ENCODE measurements around the gene IL18. TPM values are rescaled to one million over a fixed set of nuclear protein-coding genes. Genes with fewer than 3 reads are reported as not detected.
A peak's percentile ranks its signal among the peaks of the same experiment; 100 is the strongest.

Gene IL18
- total and polyA plus RNA-seq, 9 of the 15 experiments (the other 6 are each of a cell fraction or from before 2014, with no cell fraction given): 4.1 to 10.0 (median 6.1) TPM

DNA sequence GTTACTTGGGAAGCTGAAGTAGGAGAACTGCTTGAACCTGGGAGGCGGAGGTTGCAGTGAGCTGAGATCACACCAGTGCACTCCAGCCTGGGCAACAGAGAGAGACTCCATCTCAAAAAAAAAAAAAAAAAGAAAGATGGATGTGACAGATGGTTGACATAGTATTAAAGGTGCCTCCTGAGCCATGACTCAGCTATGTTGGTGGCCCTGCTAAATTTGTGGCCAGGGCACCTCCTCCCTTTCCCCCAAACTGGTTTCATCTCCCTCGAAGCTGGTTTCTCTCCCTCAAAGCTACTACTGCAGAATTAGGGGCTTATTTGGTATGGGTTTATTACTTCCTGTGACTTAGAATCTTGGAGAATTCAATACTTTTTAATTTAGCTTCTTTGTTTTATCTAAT, 45.7 kb downstream of the IL18 start:
- POLR2A ChIA-PET: no interaction called here

DNA sequence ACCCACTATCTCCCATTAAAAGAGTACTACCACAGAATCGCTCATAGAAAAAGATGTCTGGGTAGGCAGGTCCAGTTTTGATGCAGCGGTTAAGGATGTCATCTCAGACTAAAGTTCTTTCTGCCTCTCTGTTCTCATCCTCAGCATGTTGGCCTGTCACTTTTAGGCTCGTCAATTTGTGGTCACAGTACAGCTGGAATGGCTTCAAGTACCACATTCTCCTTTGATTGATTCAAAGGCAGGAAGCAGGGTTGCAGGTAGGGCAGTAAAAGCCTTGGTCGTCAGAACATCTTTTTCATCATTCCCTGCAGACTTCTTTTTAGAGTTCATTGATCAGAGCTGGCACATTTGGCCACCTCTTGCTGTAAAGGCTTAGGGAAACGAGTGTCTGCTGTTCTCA, 48.5 kb downstream of the IL18 start:
- CTCF ChIA-PET (ENCODE audit: low intra/inter-chr PET ratio): interaction anchor here (0.6 kb wide), 1 partner anchor 402 kb away, joined by 3 read pairs; no protein-coding TSS in a partner anchor
- ATAC-seq: no peak
- Histone ChIP-seq H3K4me3 (no peak overlapping the region), H3K27ac (ENCODE audit: extremely low read depth, low read depth, low read length) (no peak overlapping the region), H3K9me1 (ENCODE audit: control insufficient read depth, insufficient read depth, low read length) (no peaks in the 10 kb centered on the region), H3K4me1 (replicated peaks in 1 of 2; ENCODE audit: control insufficient read depth in 2 of 2, insufficient read depth in 2 of 2, low read length in 2 of 2) (0 out of 5 replicates have a peak, but pooled peaks cover 0 to 6% of the 10 kb centered on the region in 2 experiments), H3K27me3 (ENCODE audit: control insufficient read depth in 2 of 2, insufficient read depth in 2 of 2, low read length in 2 of 2) (no peaks in the 10 kb centered on the region), H3K79me2 (ENCODE audit: control insufficient read depth, insufficient read depth, low read length) (no peaks in the 10 kb centered on the region), H3K9ac (ENCODE audit: insufficient read depth in 1 of 2, low read depth in 2 of 2, low read length in 2 of 2) (no peak overlapping the region), H4K20me1 (replicated peaks; ENCODE audit: control insufficient read depth, insufficient read depth, low read length) (no peaks in the 10 kb centered on the region), H2AFZ (ENCODE audit: low read depth, low read length) (no peak overlapping the region), H3K9me3 (replicated peaks; ENCODE audit: control insufficient read depth, insufficient read depth, low read depth, low read length) (no peaks in the 10 kb centered on the region), H3K4me2 (ENCODE audit: insufficient read depth, low read length) (no peak overlapping the region), H3K36me3 (ENCODE audit: control insufficient read depth, insufficient read depth, low read length) (no peaks in the 10 kb centered on the region)
- no peak for FAIRE-seq
- intact Hi-C loops (cut with micrococcal nuclease) (loop anchor here (5.0 kb wide), 1 partner anchor 42 kb away; no protein-coding TSS in a partner anchor), in situ Hi-C loops (cut with MboI) (loop anchor here (10.0 kb wide), 1 partner anchor 169 kb away; no protein-coding TSS in a partner anchor)
- no TSS peak for BruUV-seq (replicated peaks)
- POLR2A ChIA-PET: interaction anchor here (0.5 to 1.2 kb wide), 3 partner anchors 10 to 163 kb away, joined by 3 to 4 read pairs (median 4); no protein-coding TSS in a partner anchor
- 48% methylated on average over 5 of the region's 5 CpGs for WGBS (ENCODE audit: insufficient coverage, low coverage, missing lambda C conversion rate)
- no peak for DNase-seq (ENCODE audit: extremely low read depth in 1 of 4, low spot score in 3 of 4)
- TF ChIP-seq, protein P1, sequence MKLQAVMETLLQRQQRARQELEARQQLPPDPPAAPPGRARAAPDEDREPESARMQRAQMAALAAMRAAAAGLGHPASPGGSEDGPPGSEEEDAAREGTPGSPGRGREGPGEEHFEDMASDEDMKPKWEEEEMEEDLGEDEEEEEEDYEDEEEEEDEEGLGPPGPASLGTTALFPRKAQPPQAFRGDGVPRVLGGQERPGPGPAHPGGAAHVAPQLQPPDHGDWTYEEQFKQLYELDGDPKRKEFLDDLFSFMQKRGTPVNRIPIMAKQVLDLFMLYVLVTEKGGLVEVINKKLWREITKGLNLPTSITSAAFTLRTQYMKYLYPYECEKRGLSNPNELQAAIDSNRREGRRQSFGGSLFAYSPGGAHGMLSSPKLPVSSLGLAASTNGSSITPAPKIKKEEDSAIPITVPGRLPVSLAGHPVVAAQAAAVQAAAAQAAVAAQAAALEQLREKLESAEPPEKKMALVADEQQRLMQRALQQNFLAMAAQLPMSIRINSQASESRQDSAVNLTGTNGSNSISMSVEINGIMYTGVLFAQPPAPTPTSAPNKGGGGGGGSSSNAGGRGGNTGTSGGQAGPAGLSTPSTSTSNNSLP (IDR thresholded peaks at IDR 0.05; ENCODE audit: borderline replicate concordance, low read depth, low read length): no peak
- TF ChIP-seq, protein P2, sequence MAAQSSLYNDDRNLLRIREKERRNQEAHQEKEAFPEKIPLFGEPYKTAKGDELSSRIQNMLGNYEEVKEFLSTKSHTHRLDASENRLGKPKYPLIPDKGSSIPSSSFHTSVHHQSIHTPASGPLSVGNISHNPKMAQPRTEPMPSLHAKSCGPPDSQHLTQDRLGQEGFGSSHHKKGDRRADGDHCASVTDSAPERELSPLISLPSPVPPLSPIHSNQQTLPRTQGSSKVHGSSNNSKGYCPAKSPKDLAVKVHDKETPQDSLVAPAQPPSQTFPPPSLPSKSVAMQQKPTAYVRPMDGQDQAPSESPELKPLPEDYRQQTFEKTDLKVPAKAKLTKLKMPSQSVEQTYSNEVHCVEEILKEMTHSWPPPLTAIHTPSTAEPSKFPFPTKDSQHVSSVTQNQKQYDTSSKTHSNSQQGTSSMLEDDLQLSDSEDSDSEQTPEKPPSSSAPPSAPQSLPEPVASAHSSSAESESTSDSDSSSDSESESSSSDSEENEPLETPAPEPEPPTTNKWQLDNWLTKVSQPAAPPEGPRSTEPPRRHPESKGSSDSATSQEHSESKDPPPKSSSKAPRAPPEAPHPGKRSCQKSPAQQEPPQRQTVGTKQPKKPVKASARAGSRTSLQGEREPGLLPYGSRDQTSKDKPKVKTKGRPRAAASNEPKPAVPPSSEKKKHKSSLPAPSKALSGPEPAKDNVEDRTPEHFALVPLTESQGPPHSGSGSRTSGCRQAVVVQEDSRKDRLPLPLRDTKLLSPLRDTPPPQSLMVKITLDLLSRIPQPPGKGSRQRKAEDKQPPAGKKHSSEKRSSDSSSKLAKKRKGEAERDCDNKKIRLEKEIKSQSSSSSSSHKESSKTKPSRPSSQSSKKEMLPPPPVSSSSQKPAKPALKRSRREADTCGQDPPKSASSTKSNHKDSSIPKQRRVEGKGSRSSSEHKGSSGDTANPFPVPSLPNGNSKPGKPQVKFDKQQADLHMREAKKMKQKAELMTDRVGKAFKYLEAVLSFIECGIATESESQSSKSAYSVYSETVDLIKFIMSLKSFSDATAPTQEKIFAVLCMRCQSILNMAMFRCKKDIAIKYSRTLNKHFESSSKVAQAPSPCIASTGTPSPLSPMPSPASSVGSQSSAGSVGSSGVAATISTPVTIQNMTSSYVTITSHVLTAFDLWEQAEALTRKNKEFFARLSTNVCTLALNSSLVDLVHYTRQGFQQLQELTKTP (IDR thresholded peaks at IDR 0.05; ENCODE audit: low read depth in 1 of 2, partially characterized antibody in 2 of 2): no peak
- TF ChIP-seq ZNF445 (CRISPR knock-in tag; IDR thresholded peaks at IDR 0.05; ENCODE audit: low read depth): no peak
- TF ChIP-seq, protein P3, sequence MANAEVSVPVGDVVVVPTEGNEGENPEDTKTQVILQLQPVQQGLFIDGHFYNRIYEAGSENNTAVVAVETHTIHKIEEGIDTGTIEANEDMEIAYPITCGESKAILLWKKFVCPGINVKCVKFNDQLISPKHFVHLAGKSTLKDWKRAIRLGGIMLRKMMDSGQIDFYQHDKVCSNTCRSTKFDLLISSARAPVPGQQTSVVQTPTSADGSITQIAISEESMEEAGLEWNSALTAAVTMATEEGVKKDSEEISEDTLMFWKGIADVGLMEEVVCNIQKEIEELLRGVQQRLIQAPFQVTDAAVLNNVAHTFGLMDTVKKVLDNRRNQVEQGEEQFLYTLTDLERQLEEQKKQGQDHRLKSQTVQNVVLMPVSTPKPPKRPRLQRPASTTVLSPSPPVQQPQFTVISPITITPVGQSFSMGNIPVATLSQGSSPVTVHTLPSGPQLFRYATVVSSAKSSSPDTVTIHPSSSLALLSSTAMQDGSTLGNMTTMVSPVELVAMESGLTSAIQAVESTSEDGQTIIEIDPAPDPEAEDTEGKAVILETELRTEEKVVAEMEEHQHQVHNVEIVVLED (CRISPR knock-in tag; IDR thresholded peaks at IDR 0.05): no peak
- no peak for TF ChIP-seq SMARCA5 (IDR thresholded peaks at IDR 0.05)

More for the DNA sequence above, 45.7 kb downstream of the IL18 start:
- ATAC-seq: no peak
- Histone ChIP-seq H2AFZ (ENCODE audit: low read depth, low read length) (no peak overlapping the region), H3K9me1 (ENCODE audit: control insufficient read depth, insufficient read depth, low read length) (no peaks in the 10 kb centered on the region), H3K79me2 (ENCODE audit: control insufficient read depth, insufficient read depth, low read length) (no peaks in the 10 kb centered on the region), H3K4me1 (replicated peaks in 1 of 2; ENCODE audit: control insufficient read depth in 2 of 2, insufficient read depth in 2 of 2, low read length in 2 of 2) (0 out of 5 replicates have a peak, but pooled peaks cover 0 to 6% of the 10 kb centered on the region in 2 experiments), H4K20me1 (replicated peaks; ENCODE audit: control insufficient read depth, insufficient read depth, low read length) (no peaks in the 10 kb centered on the region), H3K4me3 (no peak overlapping the region), H3K27ac (ENCODE audit: extremely low read depth, low read depth, low read length) (no peak overlapping the region), H3K9ac (ENCODE audit: insufficient read depth in 1 of 2, low read depth in 2 of 2, low read length in 2 of 2) (no peak overlapping the region), H3K9me3 (replicated peaks; ENCODE audit: control insufficient read depth, insufficient read depth, low read depth, low read length) (no peaks in the 10 kb centered on the region), H3K4me2 (ENCODE audit: insufficient read depth, low read length) (no peak overlapping the region), H3K36me3 (ENCODE audit: control insufficient read depth, insufficient read depth, low read length) (no peaks in the 10 kb centered on the region), H3K27me3 (ENCODE audit: control insufficient read depth in 2 of 2, insufficient read depth in 2 of 2, low read length in 2 of 2) (no peaks in the 10 kb centered on the region)
- intact Hi-C loops (cut with micrococcal nuclease): loop anchor here (5.0 kb wide), 1 partner anchor 39 kb away; no protein-coding TSS in a partner anchor
- 52% methylated on average over 2 of the region's 2 CpGs for WGBS (ENCODE audit: insufficient coverage, low coverage, missing lambda C conversion rate)
- FAIRE-seq: no peak
- TF ChIP-seq NFE2 (IDR thresholded peaks at IDR 0.05; ENCODE audit: low read depth) (peak; percentile 49; the same call in 1 of the 2 replicates), ZC3H8 (IDR thresholded peaks at IDR 0.05) (no peak), ZNF316 (IDR thresholded peaks at IDR 0.05) (0 out of 2 replicates have a peak, but pooled peaks have one; percentile 24)
- in situ Hi-C loops (cut with MboI): loop anchor here (10.0 kb wide), 1 partner anchor 167 kb away; no protein-coding TSS in a partner anchor
- BruUV-seq (replicated peaks): no TSS peak
- no peak for DNase-seq (ENCODE audit: extremely low read depth in 1 of 4, low spot score in 3 of 4)
- CTCF ChIA-PET (ENCODE audit: low intra/inter-chr PET ratio): interaction anchor here (0.6 kb wide), 1 partner anchor 162 kb away, joined by 3 read pairs; no protein-coding TSS in a partner anchor
